Neuronal stem cell (in vitro differentiated cells): Measurements from ENCODE around the gene GCNT2.
"Not testable (repeated sequence)": the region's sequence is repeated elsewhere in the genome, so short reads cannot be mapped to it uniquely, and the experiment has no call there.

Source experiments
- DNase-seq: peaks from one replicate; pipeline ENCODE4 v3.0.0-alpha.2; 2013; ENCODE audit warnings: low spot score
- H2AFZ ChIP-seq: one replicate; pipeline ENCODE4 v1.6.1; 2013; ENCODE audit warnings: mild to moderate bottlenecking, low read length, inconsistent platforms
- H2AK5ac ChIP-seq: 2 replicates; pipeline ENCODE4 v1.6.1; 2013; ENCODE audit warnings: low read depth, mild to moderate bottlenecking, inconsistent platforms, low read length, moderate library complexity, mixed read lengths
- H2BK120ac ChIP-seq: 2 replicates; pipeline ENCODE4 v1.6.1; 2013; ENCODE audit warnings: low read depth, mild to moderate bottlenecking, inconsistent platforms, low read length, moderate library complexity, mixed read lengths
- H2BK12ac ChIP-seq: one replicate; pipeline ENCODE4 v1.6.1; 2013; ENCODE audit warnings: low read length, inconsistent platforms
- H2BK15ac ChIP-seq: 2 replicates; pipeline ENCODE4 v1.6.1; 2013; ENCODE audit warnings: mild to moderate bottlenecking, low read length, inconsistent platforms, mixed read lengths
- H2BK5ac ChIP-seq: one replicate; pipeline ENCODE4 v1.6.1; 2013; ENCODE audit warnings: inconsistent platforms, mild to moderate bottlenecking, low read length, moderate library complexity
- H3K14ac ChIP-seq: one replicate; pipeline ENCODE4 v1.6.1; 2013; ENCODE audit warnings: low read length, inconsistent platforms
- H3K18ac ChIP-seq: 2 replicates; pipeline ENCODE4 v1.6.1; 2013; ENCODE audit warnings: low read length, inconsistent platforms
- H3K23ac ChIP-seq: 2 replicates; pipeline ENCODE4 v1.6.1; 2013; ENCODE audit warnings: low read depth, mild to moderate bottlenecking, mixed read lengths, low read length, inconsistent platforms; ENCODE audit not compliant: poor library complexity
- H3K27ac ChIP-seq: replicated peaks from 3 replicates; pipeline ENCODE4 v1.5.1; 2013; ENCODE audit warnings: low read length, inconsistent platforms
- H3K27me3 ChIP-seq, 3 experiments: 2 replicates each; pipeline ENCODE4 v1.6.1; 2013; ENCODE audit warnings: low read length in 3 of 3, mild to moderate bottlenecking in 2 of 3, inconsistent platforms in 1 of 3, low read depth in 1 of 3, mixed read lengths in 1 of 3, moderate library complexity in 1 of 3; ENCODE audit not compliant: control insufficient read depth in 3 of 3, insufficient read depth in 3 of 3
- H3K36me3 ChIP-seq, 2 donors: replicated peaks in 1 of 2; 2 replicates each; pipeline ENCODE4 v1.6.1; 2013; ENCODE audit warnings: low read length in 2 of 2; ENCODE audit not compliant: control insufficient read depth in 2 of 2, insufficient read depth in 2 of 2
- H3K4ac ChIP-seq: 2 replicates; pipeline ENCODE4 v1.6.1; 2013; ENCODE audit warnings: inconsistent platforms, mild to moderate bottlenecking, low read length, moderate library complexity
- H3K4me1 ChIP-seq, 2 donors: 1 replicate in 1 of 2; 2 replicates in 1 of 2; pipeline ENCODE4 v1.6.1; 2013; ENCODE audit warnings: low read length in 2 of 2, low read depth in 1 of 2; ENCODE audit not compliant: control insufficient read depth in 2 of 2, insufficient read depth in 1 of 2
- H3K4me2 ChIP-seq: one replicate; pipeline ENCODE4 v1.6.1; 2013; ENCODE audit warnings: mild to moderate bottlenecking, low read length, inconsistent platforms; ENCODE audit not compliant: insufficient read depth, poor library complexity, severe bottlenecking
- H3K4me3 ChIP-seq, 2 donors: 2 replicates each; pipeline ENCODE4 v1.5.1; 2013; ENCODE audit warnings: low read length in 2 of 2, mild to moderate bottlenecking in 2 of 2, inconsistent platforms in 1 of 2, moderate library complexity in 1 of 2
- H3K79me1 ChIP-seq: one replicate; pipeline ENCODE4 v1.6.1; 2013; ENCODE audit warnings: low read depth, mild to moderate bottlenecking, inconsistent platforms, low read length, moderate library complexity
- H3K9ac ChIP-seq: one replicate; pipeline ENCODE4 v1.6.1; 2013; ENCODE audit warnings: mild to moderate bottlenecking, low read depth, low read length, inconsistent platforms; ENCODE audit not compliant: poor library complexity
- H3K9me3 ChIP-seq, 2 donors: replicated peaks in 1 of 2; 2 replicates each; pipeline versions ENCODE3 to v1.6.1; 2013; ENCODE audit warnings: low read length in 2 of 2, mild to moderate bottlenecking in 2 of 2, inconsistent platforms in 1 of 2, low read depth in 1 of 2, mixed read lengths in 1 of 2, moderate library complexity in 1 of 2; ENCODE audit not compliant: control insufficient read depth in 2 of 2, insufficient read depth in 1 of 2
- H4K8ac ChIP-seq: one replicate; pipeline ENCODE4 v1.6.1; 2013; ENCODE audit warnings: low read depth, mild to moderate bottlenecking, inconsistent platforms, low read length, moderate library complexity
- H4K91ac ChIP-seq: one replicate; pipeline ENCODE4 v1.6.1; 2013; ENCODE audit warnings: low read length, low read depth, mild to moderate bottlenecking, inconsistent platforms; ENCODE audit not compliant: poor library complexity
- WGBS, 2 donors: extraction: QIAGEN DNeasy Blood & Tissue Kit; methylation state at CpG; one replicate each; pipeline ENCODE4 v1.1.7; 2013; ENCODE audit warnings: missing lambda C conversion rate in 2 of 2, mixed read lengths in 1 of 2; ENCODE audit not compliant: insufficient read length in 2 of 2, insufficient replicate concordance in 1 of 2; ENCODE audit errors: extremely low coverage in 2 of 2; 5-methylcytosine and 5-hydroxymethylcytosine counted together

GCNT2 gene

GRCh38 chr6:10519408-10519697 lies 1.8 kb upstream of the GCNT2 start:
- not testable (repeated sequence) for H2AK5ac ChIP-seq, H2AFZ ChIP-seq, H3K4me1 ChIP-seq, H4K8ac ChIP-seq, H3K36me3 ChIP-seq, H2BK15ac ChIP-seq, H2BK12ac ChIP-seq, H3K27me3 ChIP-seq, DNase-seq, H2BK120ac ChIP-seq, H3K23ac ChIP-seq, H3K4me2 ChIP-seq, H4K91ac ChIP-seq, H3K4ac ChIP-seq, H2BK5ac ChIP-seq, H3K27ac ChIP-seq, H3K9me3 ChIP-seq, H3K9ac ChIP-seq, H3K4me3 ChIP-seq, H3K79me1 ChIP-seq, H3K14ac ChIP-seq, H3K18ac ChIP-seq
- no CpG with 5 or more reads among the region's 8 CpGs for WGBS, 2 donors

- no peak overlapping the region for H4K91ac ChIP-seq
- no peaks in the 10 kb centered on the region for H3K9me3 ChIP-seq
- H4K8ac ChIP-seq = no peak overlapping the region
- no peak for DNase-seq
- no peak overlapping the region for H3K4me2 ChIP-seq
- no peaks in the 10 kb centered on the region for H3K36me3 ChIP-seq
- no peak overlapping the region for H3K9ac ChIP-seq
- H2BK5ac ChIP-seq = no peak overlapping the region
- H3K4me1 ChIP-seq = peaks cover 3 to 8% of the 10 kb centered on the region in 2 donors
- no peak overlapping the region for H2BK120ac ChIP-seq
- no peaks in the 10 kb centered on the region for H3K79me1 ChIP-seq
- no peak overlapping the region for H3K27ac ChIP-seq
- no peak overlapping the region for H3K4me3 ChIP-seq
- H2BK15ac ChIP-seq = no peak overlapping the region
- no peak overlapping the region for H3K4ac ChIP-seq
- peak overlapping the region; percentile 92 for H2AFZ ChIP-seq
- no peak overlapping the region for H3K23ac ChIP-seq
- no peak overlapping the region for H3K18ac ChIP-seq
- no CpG with 5 or more reads among the region's 2 CpGs for WGBS, 2 donors
- no peaks in the 10 kb centered on the region for H3K27me3 ChIP-seq
- no peak overlapping the region for H2BK12ac ChIP-seq
- no peak overlapping the region for H2AK5ac ChIP-seq
- no peak overlapping the region for H3K14ac ChIP-seq
Measured at GRCh38 chr6:10520468-10520867, 683 bp upstream of the GCNT2 start.

GRCh38 chr6:10522929-10523573 lies 1.9 kb downstream of the GCNT2 start:
- Histone ChIP-seq H3K9me3 (no peaks in the 10 kb centered on the region), H4K91ac (no peak overlapping the region), H3K4me2 (no peak overlapping the region), H3K27ac (peak overlapping the region; percentile 19), H3K4ac (no peak overlapping the region), H3K79me1 (no peaks in the 10 kb centered on the region), H2AK5ac (no peak overlapping the region), H3K36me3 (no peaks in the 10 kb centered on the region), H3K4me1 (peaks cover 4 to 8% of the 10 kb centered on the region in 2 donors), H2BK5ac (no peak overlapping the region), H3K18ac (no peak overlapping the region), H2BK120ac (no peak overlapping the region), H3K4me3 (no peak overlapping the region), H2BK15ac (no peak overlapping the region), H4K8ac (no peak overlapping the region), H3K23ac (no peak overlapping the region), H3K14ac (no peak overlapping the region), H2AFZ (peak overlapping the region; percentile 17), H3K9ac (no peak overlapping the region), H2BK12ac (no peak overlapping the region), H3K27me3 (no peaks in the 10 kb centered on the region)
- WGBS, 2 donors = 100% methylated on average over 2 of the region's 21 CpGs; no CpG with 5 or more reads in 1 of the 2 donors
- no peak for DNase-seq

- Histone ChIP-seq H3K27me3 (no peaks in the 10 kb centered on the region), H3K4ac (no peak overlapping the region), H4K8ac (no peak overlapping the region), H2BK12ac (no peak overlapping the region), H3K9ac (no peak overlapping the region), H3K9me3 (no peaks in the 10 kb centered on the region), H2BK15ac (no peak overlapping the region), H3K79me1 (no peaks in the 10 kb centered on the region), H3K36me3 (no peaks in the 10 kb centered on the region), H2BK5ac (no peak overlapping the region), H4K91ac (no peak overlapping the region), H2AK5ac (no peak overlapping the region), H2AFZ (peak overlapping the region; percentile 13), H2BK120ac (no peak overlapping the region), H3K18ac (no peak overlapping the region), H3K4me3 (no peak overlapping the region), H3K4me2 (no peak overlapping the region), H3K14ac (no peak overlapping the region), H3K23ac (no peak overlapping the region), H3K27ac (no peak overlapping the region), H3K4me1 (peaks cover 6% of the 10 kb centered on the region in 2 donors)
- DNase-seq = no peak
- no CpG with 5 or more reads among the region's 6 CpGs for WGBS, 2 donors
Measured at GRCh38 chr6:10526156-10526555, 5.0 kb downstream of the GCNT2 start.
